GM06990 (cell line): Measurements from ENCODE around the gene RYR2.

Experiments
- DNase-seq: peaks from one replicate; pipeline ENCODE4 v3.0.0-alpha.2; 2011; ENCODE audit not compliant: insufficient read length; ENCODE audit errors: extremely low read depth
- H3K27me3 ChIP-seq: replicated peaks from 2 replicates; pipeline ENCODE4 v1.6.0; 2011; ENCODE audit warnings: low read length; ENCODE audit not compliant: control insufficient read depth, insufficient read depth
- H3K36me3 ChIP-seq: 2 replicates; pipeline ENCODE4 v1.5.1; 2011; ENCODE audit warnings: low read length; ENCODE audit not compliant: control insufficient read depth, insufficient read depth
- H3K4me3 ChIP-seq: replicated peaks from 2 replicates; pipeline ENCODE4 v1.5.1; 2011; ENCODE audit warnings: low read depth, mild to moderate bottlenecking, control low read depth, low read length
- TF ChIP-seq, protein P1 (sequence below): IDR thresholded peaks from 2 replicates; pipeline ENCODE4 v1.5.1; 2011; ENCODE audit warnings: low read length, control low read depth, mild to moderate bottlenecking, inconsistent platforms; ENCODE audit not compliant: insufficient read depth, poor library complexity, severe bottlenecking

RYR2 gene

DNA sequence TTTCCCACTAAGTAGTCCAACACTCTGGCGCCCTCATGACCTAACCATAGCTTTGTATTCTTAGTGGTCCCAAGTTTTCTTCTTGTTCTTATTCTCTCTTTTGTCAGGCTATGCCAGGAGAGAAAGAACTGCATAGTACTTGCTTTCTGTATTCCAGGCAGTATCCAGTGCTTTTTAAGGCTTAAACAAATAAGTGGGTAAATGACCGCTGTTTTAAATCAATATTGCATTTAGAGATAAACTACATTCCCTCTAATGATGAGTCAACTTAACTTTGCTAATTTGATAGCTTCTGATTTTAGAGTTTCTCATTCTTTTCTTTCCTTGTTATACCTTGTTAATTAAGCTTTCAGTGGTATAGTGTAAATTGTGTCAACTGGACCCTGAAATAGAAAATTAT is 709.1 kb downstream of the RYR2 start:
- Histone ChIP-seq H3K36me3 (no peaks in the 10 kb centered on the region), H3K4me3 (no peak overlapping the region), H3K27me3 (no peaks in the 10 kb centered on the region)
- TF ChIP-seq, protein P1, sequence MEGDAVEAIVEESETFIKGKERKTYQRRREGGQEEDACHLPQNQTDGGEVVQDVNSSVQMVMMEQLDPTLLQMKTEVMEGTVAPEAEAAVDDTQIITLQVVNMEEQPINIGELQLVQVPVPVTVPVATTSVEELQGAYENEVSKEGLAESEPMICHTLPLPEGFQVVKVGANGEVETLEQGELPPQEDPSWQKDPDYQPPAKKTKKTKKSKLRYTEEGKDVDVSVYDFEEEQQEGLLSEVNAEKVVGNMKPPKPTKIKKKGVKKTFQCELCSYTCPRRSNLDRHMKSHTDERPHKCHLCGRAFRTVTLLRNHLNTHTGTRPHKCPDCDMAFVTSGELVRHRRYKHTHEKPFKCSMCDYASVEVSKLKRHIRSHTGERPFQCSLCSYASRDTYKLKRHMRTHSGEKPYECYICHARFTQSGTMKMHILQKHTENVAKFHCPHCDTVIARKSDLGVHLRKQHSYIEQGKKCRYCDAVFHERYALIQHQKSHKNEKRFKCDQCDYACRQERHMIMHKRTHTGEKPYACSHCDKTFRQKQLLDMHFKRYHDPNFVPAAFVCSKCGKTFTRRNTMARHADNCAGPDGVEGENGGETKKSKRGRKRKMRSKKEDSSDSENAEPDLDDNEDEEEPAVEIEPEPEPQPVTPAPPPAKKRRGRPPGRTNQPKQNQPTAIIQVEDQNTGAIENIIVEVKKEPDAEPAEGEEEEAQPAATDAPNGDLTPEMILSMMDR = no peak
- DNase-seq = no peak

DNA sequence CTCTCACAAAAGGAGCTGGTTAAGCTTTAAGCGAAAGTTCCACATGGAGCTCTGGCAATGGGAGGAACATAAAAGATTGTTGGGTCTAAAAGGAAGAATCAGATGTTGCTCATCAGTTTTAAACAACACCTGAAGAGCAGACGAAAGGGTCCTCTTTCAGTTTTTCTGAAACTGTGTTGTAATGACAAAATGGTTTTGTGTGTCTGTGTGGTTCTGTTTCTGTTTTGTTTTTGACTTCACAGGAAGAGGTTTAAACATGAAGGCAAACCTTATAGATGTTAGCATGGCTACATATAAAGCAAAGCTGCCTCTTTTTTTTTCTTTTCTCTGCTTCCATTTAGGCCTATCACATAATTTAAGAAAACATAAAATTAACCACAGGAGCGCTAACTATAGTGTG is 712.6 kb downstream of the RYR2 start:
- H3K4me3 ChIP-seq = no peak overlapping the region
- no peak for DNase-seq

DNA sequence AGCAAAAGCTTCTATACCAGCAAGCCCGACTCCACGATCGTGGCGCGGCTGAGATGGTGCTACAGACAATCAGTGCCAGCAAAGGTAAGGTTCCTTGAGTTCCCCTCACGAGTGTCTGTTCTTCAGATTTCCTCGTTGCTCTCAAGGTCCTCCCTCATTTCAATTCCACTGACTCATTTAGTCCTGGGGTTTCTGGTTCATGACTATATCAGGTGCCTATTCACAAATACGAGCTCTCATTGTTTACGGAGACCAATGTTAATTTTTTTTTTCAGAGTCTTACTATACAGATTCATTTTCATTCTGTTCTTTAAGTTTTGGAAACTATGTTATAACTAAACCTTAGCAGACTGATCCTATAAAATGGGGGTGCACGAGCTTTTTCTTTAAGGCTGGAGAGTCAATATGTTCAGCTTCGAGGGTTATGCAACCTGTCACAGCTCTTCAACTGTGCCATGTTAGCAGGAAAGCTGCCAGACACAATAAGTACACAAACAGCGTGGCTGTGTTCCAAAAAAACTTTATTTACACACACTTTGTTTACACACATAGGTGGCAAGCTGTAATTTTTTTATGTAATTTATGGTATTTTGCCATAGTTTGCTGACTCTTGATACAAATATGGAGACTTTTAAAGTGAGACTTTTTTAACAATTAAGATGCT is 714.5 kb downstream of the RYR2 start:
- Histone ChIP-seq H3K4me3 (no peak overlapping the region), H3K27me3 (no peaks in the 10 kb centered on the region), H3K36me3 (no peaks in the 10 kb centered on the region)
- TF ChIP-seq, protein P1 = no peak
- no peak for DNase-seq

More for the DNA sequence above, 712.6 kb downstream of the RYR2 start:
- TF ChIP-seq, protein P1 = no peak
- Histone ChIP-seq H3K27me3 (no peaks in the 10 kb centered on the region), H3K36me3 (no peaks in the 10 kb centered on the region)

DNA sequence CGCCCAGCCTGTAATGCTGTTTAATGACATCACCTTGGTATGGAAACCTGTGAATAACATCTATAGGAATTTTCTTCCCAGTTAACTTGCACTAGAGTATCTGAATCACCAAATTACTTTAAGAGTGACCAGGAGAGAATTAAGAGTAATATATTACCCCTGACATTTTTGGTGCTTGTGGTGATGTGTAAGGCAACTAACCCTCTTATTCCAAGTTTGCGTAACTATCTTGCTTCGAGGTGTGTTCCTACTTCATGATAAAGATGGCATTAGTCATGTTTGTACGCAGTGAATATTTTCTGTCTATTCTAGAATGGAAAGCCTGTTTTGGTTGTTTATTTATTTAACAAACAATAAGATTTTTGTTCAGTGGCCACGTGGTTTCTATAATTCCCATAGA is 717.4 kb downstream of the RYR2 start:
- H3K36me3 ChIP-seq = no peaks in the 10 kb centered on the region
- no peaks in the 10 kb centered on the region for H3K27me3 ChIP-seq
- H3K4me3 ChIP-seq = no peak overlapping the region
- no peak for DNase-seq
- TF ChIP-seq, protein P1 = no peak

DNA sequence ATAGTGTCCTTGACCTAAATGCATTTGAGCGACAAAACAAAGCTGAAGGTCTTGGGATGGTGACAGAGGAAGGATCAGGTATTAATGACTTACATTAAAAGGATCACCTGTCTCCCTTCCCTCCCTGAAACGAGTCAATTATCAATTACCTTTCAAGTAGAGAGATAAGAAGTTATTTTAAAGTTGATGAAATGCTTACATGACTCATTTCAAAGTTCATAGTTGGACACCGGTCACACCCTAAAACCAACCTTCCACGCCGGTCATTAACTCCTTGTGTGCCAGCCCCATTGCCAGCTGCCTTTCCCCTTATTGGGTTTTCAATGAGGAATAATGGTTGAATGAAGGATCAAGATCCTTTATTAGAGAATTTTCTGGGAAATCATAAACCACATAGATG is 719.0 kb downstream of the RYR2 start:
- Histone ChIP-seq H3K4me3 (no peak overlapping the region), H3K36me3 (no peaks in the 10 kb centered on the region), H3K27me3 (no peaks in the 10 kb centered on the region)
- TF ChIP-seq, protein P1 = no peak
- no peak for DNase-seq

DNA sequence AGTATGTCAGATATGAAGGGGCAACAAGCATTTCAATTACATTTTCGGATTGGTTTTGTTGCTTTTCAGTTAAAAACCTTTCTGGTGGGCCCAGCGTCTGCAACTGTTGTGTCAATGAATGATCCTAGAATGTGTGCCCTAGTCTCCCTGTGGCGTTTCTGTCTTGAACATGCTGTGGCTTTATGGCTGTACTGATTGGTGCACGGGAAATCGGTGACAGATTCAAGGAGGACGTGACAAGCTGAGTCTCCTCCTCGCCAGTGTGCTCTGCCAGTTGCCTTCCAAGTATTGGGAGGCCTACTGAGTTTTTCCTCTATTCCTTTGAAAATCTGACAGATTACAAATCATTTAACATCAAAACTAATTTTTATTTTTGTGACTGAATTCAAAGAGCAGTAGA is 721.2 kb downstream of the RYR2 start:
- no peaks in the 10 kb centered on the region for H3K27me3 ChIP-seq
- TF ChIP-seq, protein P1 = no peak
- H3K36me3 ChIP-seq = no peaks in the 10 kb centered on the region
- no peak overlapping the region for H3K4me3 ChIP-seq
- no peak for DNase-seq
